Neural progenitor cell (in vitro differentiated cells): Measurements from ENCODE around the gene QSOX2.

Source experiments
- CTCF ChIP-seq: fragments of 200-600 bp; sonication (generic); IDR thresholded peaks from 2 replicates; pipeline ENCODE4 v1.5.1; 2017; ENCODE audit warnings: antibody characterized with exemption, mild to moderate bottlenecking
- EZH2 ChIP-seq: fragments of 200-600 bp; sonication (generic); IDR thresholded peaks from 2 replicates; pipeline ENCODE4 v1.6.1; 2017; ENCODE audit warnings: antibody characterized with exemption, mild to moderate bottlenecking, moderate library complexity
- EZH2phosphoT487 ChIP-seq: fragments of 200-600 bp; sonication (generic); IDR thresholded peaks from 2 replicates; pipeline ENCODE4 v1.6.1; 2017; ENCODE audit warnings: antibody characterized with exemption

- no peak for TF ChIP-seq CTCF
- no peak for TF ChIP-seq EZH2phosphoT487
- no peak for TF ChIP-seq EZH2
These were observed 2.5 kb upstream of the QSOX2 start for GRCh38 chr9:136247947-136248637.
